Measurements from ENCODE around the gene FMC1.

DNA sequence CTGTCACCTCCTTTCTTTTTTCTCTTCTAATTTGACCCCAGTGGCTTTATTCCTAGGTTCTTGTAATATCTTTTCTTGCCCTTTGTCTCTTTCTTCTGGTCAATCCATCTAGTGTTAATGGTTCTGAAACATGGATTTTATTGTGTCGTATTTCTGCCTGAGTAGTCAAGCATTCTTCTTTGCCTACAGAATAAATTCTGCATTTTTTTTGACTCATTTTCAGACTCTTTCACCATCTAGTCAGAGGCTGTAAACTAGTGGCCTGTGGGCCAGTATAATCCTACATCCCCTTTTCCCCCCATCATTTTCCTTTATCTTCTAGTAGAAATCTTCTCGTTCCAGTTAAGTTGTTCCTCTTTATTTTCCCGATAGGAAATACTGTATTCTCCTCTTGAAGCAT lies 48.0 kb downstream of the FMC1 start:
- TF ChIP-seq, protein P1, sequence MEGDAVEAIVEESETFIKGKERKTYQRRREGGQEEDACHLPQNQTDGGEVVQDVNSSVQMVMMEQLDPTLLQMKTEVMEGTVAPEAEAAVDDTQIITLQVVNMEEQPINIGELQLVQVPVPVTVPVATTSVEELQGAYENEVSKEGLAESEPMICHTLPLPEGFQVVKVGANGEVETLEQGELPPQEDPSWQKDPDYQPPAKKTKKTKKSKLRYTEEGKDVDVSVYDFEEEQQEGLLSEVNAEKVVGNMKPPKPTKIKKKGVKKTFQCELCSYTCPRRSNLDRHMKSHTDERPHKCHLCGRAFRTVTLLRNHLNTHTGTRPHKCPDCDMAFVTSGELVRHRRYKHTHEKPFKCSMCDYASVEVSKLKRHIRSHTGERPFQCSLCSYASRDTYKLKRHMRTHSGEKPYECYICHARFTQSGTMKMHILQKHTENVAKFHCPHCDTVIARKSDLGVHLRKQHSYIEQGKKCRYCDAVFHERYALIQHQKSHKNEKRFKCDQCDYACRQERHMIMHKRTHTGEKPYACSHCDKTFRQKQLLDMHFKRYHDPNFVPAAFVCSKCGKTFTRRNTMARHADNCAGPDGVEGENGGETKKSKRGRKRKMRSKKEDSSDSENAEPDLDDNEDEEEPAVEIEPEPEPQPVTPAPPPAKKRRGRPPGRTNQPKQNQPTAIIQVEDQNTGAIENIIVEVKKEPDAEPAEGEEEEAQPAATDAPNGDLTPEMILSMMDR (IDR thresholded peaks at IDR 0.05; ENCODE audit: low read depth, low read length): no peak
- TF ChIP-seq EZH2phosphoT487 (IDR thresholded peaks at IDR 0.05; ENCODE audit: low read depth): no peak

All from OCI-LY3 (cell line).